Caco-2 (cell line): ENCODE measurements around the gene CD82. TPM values are rescaled to one million over a fixed set of nuclear protein-coding genes. Genes with fewer than 3 reads are reported as not detected.

ENCODE experiments used
- BruUV-seq: library from RNA; stranded (reverse); fragments of 400-500 nt; replicated peaks from 2 replicates; lab custom pipeline; 2021; lab: Mats Ljungman, UMichigan
- CTCF ChIA-PET: fragments of 300-600 bp; sonication (Branson Sonifier 250); formaldehyde crosslinking; loops from one replicate; lab custom pipeline; 2022; ENCODE audit warnings: antibody characterized with exemption; lab: Charles Lee
- POLR2A ChIA-PET: fragments of 300-600 bp; sonication (Branson Sonifier 250); formaldehyde crosslinking; loops from one replicate; lab custom pipeline; 2022; ENCODE audit warnings: antibody characterized with exemption; lab: Charles Lee
- DNase-seq, 2 experiments: peaks; one replicate each; pipeline versions ENCODE4 v3.0.0 to v3.0.0-alpha.2; 2020 to 2022
- H3K27me3 ChIP-seq: replicated peaks from 2 replicates; pipeline ENCODE4 v1.6.0; 2011; ENCODE audit warnings: low read length; ENCODE audit not compliant: control insufficient read depth, insufficient read depth
- H3K36me3 ChIP-seq: 2 replicates; pipeline ENCODE4 v1.5.1; 2011; ENCODE audit warnings: low read length; ENCODE audit not compliant: control insufficient read depth, insufficient read depth
- H3K4me1 ChIP-seq: fragments of 250-450 bp; sonication (Bioruptor Pico); 2 replicates; pipeline ENCODE4 v1.5.1; 2020; ENCODE audit warnings: mild to moderate bottlenecking
- H3K4me3 ChIP-seq: 2 replicates; pipeline ENCODE4 v1.5.1; 2011; ENCODE audit warnings: low read depth, mild to moderate bottlenecking, control low read depth, low read length
- H3K9me3 ChIP-seq: fragments of 250-450 bp; sonication (Bioruptor Pico); 2 replicates; pipeline ENCODE4 v1.5.1; 2020; ENCODE audit warnings: mild to moderate bottlenecking, moderate library complexity
- H3K27ac Mint-ChIP-seq: one replicate; pipeline ENCODE4 v1.8.0; 2022; ENCODE audit warnings: mixed read lengths; ENCODE audit not compliant: unreplicated experiment
- H3K27me3 Mint-ChIP-seq: one replicate; pipeline ENCODE4 v1.8.0; 2022; ENCODE audit warnings: mixed read lengths; ENCODE audit not compliant: insufficient read depth, unreplicated experiment
- H3K36me3 Mint-ChIP-seq: one replicate; pipeline ENCODE4 v1.8.0; 2022; ENCODE audit warnings: mild to moderate bottlenecking, mixed read lengths; ENCODE audit not compliant: insufficient read depth, unreplicated experiment
- H3K4me1 Mint-ChIP-seq: one replicate; pipeline ENCODE4 v1.8.0; 2022; ENCODE audit warnings: low read depth, mixed read lengths; ENCODE audit not compliant: unreplicated experiment
- H3K4me3 Mint-ChIP-seq: one replicate; pipeline ENCODE4 v1.8.0; 2022; ENCODE audit warnings: mild to moderate bottlenecking, moderate library complexity, mixed read lengths; ENCODE audit not compliant: unreplicated experiment
- H3K9me3 Mint-ChIP-seq: one replicate; pipeline ENCODE4 v1.8.0; 2022; ENCODE audit warnings: mixed read lengths; ENCODE audit not compliant: unreplicated experiment
- CTCF ChIP-seq, 2 experiments: fragments of 200-600 bp in 1 of 2; IDR thresholded peaks; 1 replicate in 1 of 2; 2 replicates in 1 of 2; pipeline versions ENCODE4 v1.5.1 to v1.8.0; 2011 to 2022; ENCODE audit warnings: antibody characterized with exemption in 1 of 2, control low read depth in 1 of 2, inconsistent platforms in 1 of 2, low read depth in 1 of 2, low read length in 1 of 2, mild to moderate bottlenecking in 1 of 2, moderate library complexity in 1 of 2; ENCODE audit not compliant: insufficient read depth in 1 of 2, severe bottlenecking in 1 of 2, unreplicated experiment in 1 of 2
- intact Hi-C: fragments of 100-400 bp; cut with micrococcal nuclease; formaldehyde crosslinking; loops from one replicate; pipeline ENCODE4 v1.10.0; 2022; ENCODE audit not compliant: unreplicated experiment
- total RNA-seq: library from RNA; stranded (reverse); gene quantifications from 2 replicates; pipeline ENCODE4 v1.2.3, GENCODE V29; 2022

Gene CD82
- total RNA-seq, 1 experiment from 2014 or later: 4.3 TPM

- H3K9me3 ChIP-seq: no peaks in the 10 kb centered on the region
- Mint-ChIP-seq H3K9me3 (no peaks in the 10 kb centered on the region), H3K27me3 (no peaks in the 10 kb centered on the region), H3K27ac (no peak overlapping the region), H3K4me1 (peaks cover 9% of the 10 kb centered on the region), H3K4me3 (no peak overlapping the region), H3K36me3 (no peaks in the 10 kb centered on the region)
- no peaks in the 10 kb centered on the region for H3K36me3 ChIP-seq
- no peaks in the 10 kb centered on the region for H3K4me1 ChIP-seq
- DNase-seq: no peak
- no TSS peak for BruUV-seq
- POLR2A ChIA-PET: no interaction called here
- H3K27me3 ChIP-seq: no peaks in the 10 kb centered on the region
- intact Hi-C loops: no loop called here
- no peak for TF ChIP-seq CTCF (IDR thresholded peaks at IDR 0.05; ENCODE audit: insufficient read depth in 1 of 2, low read depth in 1 of 2, low read length in 1 of 2, severe bottlenecking in 1 of 2, unreplicated experiment in 1 of 2)
- CTCF ChIA-PET: no interaction called here
- H3K4me3 ChIP-seq: no peak overlapping the region
Measured at GRCh38 chr11:44604171-44604581, 38.7 kb downstream of the CD82 start.

GRCh38 chr11:44605068-44605708 lies 39.7 kb downstream of the CD82 start:
- BruUV-seq: no TSS peak
- no peaks in the 10 kb centered on the region for H3K27me3 ChIP-seq
- H3K27me3 Mint-ChIP-seq: no peaks in the 10 kb centered on the region
- no peaks in the 10 kb centered on the region for H3K9me3 Mint-ChIP-seq
- no peaks in the 10 kb centered on the region for H3K36me3 ChIP-seq
- no peaks in the 10 kb centered on the region for H3K36me3 Mint-ChIP-seq
- ChIA-PET POLR2A (no interaction called here), CTCF (interaction anchor here (0.5 kb wide), 1 partner anchor 802 kb away, joined by 3 read pairs; no protein-coding TSS in a partner anchor)
- no peak overlapping the region for H3K27ac Mint-ChIP-seq
- TF ChIP-seq CTCF (IDR thresholded peaks at IDR 0.05; ENCODE audit: insufficient read depth in 1 of 2, low read depth in 1 of 2, low read length in 1 of 2, severe bottlenecking in 1 of 2, unreplicated experiment in 1 of 2): no peak
- no peaks in the 10 kb centered on the region for H3K9me3 ChIP-seq
- no peak overlapping the region for H3K4me3 ChIP-seq
- no peaks in the 10 kb centered on the region for H3K4me1 ChIP-seq
- DNase-seq: no peak
- H3K4me3 Mint-ChIP-seq: no peak overlapping the region
- peaks cover 9% of the 10 kb centered on the region for H3K4me1 Mint-ChIP-seq
- intact Hi-C loops: no loop called here

GRCh38 chr11:44605965-44606364 lies 40.5 kb downstream of the CD82 start:
- H3K4me1 ChIP-seq: no peaks in the 10 kb centered on the region
- no peak overlapping the region for H3K4me3 ChIP-seq
- ChIA-PET CTCF (no interaction called here), POLR2A (no interaction called here)
- H3K4me3 Mint-ChIP-seq: no peak overlapping the region
- no TSS peak for BruUV-seq
- H3K9me3 Mint-ChIP-seq: no peaks in the 10 kb centered on the region
- no peak for TF ChIP-seq CTCF (IDR thresholded peaks at IDR 0.05; ENCODE audit: insufficient read depth in 1 of 2, low read depth in 1 of 2, low read length in 1 of 2, severe bottlenecking in 1 of 2, unreplicated experiment in 1 of 2)
- no peak overlapping the region for H3K27ac Mint-ChIP-seq
- intact Hi-C loops: no loop called here
- H3K36me3 ChIP-seq: no peaks in the 10 kb centered on the region
- no peaks in the 10 kb centered on the region for H3K27me3 Mint-ChIP-seq
- no peaks in the 10 kb centered on the region for H3K27me3 ChIP-seq
- no peak for DNase-seq
- H3K36me3 Mint-ChIP-seq: no peaks in the 10 kb centered on the region
- no peaks in the 10 kb centered on the region for H3K9me3 ChIP-seq
- peaks cover 9% of the 10 kb centered on the region for H3K4me1 Mint-ChIP-seq
